ENCODE data around the gene SYNRG. TPM values are rescaled to one million over a fixed set of nuclear protein-coding genes. Genes with fewer than 3 reads are reported as not detected.
A peak's percentile ranks its signal among the peaks of the same experiment; 100 is the strongest.

Gene SYNRG
- total and polyA plus RNA-seq, 2 of the 13 experiments (the other 11 are each of a cell fraction or from before 2014, with no cell fraction given), result 7.3 to 8.7 TPM

DNA sequence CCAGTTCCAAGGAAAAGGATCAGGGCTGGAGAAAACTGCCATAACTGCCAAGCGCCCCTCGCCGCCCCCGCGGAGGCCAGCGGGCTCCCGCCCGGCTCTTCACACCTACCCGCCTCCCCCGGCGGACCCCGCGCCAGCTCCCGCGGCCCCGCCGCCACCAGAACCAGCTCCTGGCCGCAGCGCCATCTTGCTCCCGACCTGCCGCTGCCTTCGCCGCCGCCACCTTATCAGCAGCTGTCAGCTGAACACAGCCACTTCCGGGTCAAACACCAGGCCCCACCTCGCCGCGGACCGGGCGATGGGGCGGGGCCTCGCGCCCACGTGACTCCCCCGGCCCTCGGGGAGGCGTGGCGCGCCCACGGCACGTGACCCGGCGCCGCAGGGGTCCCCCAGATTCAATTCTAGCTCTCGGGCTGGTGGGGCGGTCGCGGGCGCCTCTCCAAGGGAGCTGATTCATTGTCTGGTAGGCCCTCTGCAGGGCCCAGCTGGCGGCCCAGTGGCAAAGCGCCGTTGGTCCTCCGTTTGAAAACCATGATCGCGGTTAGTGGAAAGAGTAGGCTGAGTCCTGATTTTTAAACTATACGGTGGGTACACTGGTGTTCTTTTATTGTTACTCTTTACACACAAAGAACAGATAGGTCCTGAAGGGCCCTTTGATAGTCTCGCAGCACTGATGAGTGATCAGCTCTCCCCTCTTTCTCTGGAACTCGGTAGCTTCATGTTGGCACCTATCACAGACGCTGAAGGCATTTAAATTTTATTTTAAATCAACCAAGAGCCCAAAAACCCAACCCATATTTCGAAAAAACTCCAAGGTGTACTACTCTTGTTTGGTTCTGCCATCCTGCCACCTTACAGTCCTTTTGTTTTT lies at the start of gene SYNRG (continued):
- no peak for TF ChIP-seq ZNF530 (CRISPR knock-in tag; IDR thresholded peaks at IDR 0.05; ENCODE audit: low read depth)
- TF ChIP-seq, protein P1, sequence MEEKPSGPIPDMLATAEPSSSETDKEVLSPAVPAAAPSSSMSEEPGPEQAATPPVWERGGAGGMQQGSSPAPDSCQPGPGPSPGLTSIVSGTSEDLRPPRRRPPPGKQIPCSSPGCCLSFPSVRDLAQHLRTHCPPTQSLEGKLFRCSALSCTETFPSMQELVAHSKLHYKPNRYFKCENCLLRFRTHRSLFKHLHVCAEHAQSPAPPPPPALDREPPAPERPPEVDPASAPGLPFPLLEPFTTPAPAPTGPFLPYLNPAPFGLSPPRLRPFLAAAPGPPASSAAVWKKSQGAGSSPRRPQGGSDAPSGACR (CRISPR knock-in tag; IDR thresholded peaks at IDR 0.05), result no peak
- peak; percentile 81; the same call in 1 of the 2 replicates for TF ChIP-seq TOPORS (CRISPR knock-in tag; IDR thresholded peaks at IDR 0.05)
- TF ChIP-seq BHLHE40 (IDR thresholded peaks at IDR 0.05; ENCODE audit: low read length), result peak; percentile 99
- TF ChIP-seq ZNF282 (IDR thresholded peaks at IDR 0.05; ENCODE audit: partially characterized antibody), result no peak
- TF ChIP-seq, protein P2, sequence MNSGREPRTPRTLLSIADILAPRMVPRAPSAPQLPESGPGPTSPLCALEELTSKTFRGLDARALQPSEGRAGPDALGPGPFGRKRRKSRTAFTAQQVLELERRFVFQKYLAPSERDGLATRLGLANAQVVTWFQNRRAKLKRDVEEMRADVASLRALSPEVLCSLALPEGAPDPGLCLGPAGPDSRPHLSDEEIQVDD (CRISPR knock-in tag; IDR thresholded peaks at IDR 0.05; ENCODE audit: borderline replicate concordance), result no peak
- TF ChIP-seq, protein P3, sequence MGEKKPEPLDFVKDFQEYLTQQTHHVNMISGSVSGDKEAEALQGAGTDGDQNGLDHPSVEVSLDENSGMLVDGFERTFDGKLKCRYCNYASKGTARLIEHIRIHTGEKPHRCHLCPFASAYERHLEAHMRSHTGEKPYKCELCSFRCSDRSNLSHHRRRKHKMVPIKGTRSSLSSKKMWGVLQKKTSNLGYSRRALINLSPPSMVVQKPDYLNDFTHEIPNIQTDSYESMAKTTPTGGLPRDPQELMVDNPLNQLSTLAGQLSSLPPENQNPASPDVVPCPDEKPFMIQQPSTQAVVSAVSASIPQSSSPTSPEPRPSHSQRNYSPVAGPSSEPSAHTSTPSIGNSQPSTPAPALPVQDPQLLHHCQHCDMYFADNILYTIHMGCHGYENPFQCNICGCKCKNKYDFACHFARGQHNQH (CRISPR knock-in tag; IDR thresholded peaks at IDR 0.05), result peak; percentile 85
- TF ChIP-seq TCF7 (IDR thresholded peaks at IDR 0.05; ENCODE audit: low read depth), result no peak
- TF ChIP-seq NFIB (CRISPR knock-in tag; IDR thresholded peaks at IDR 0.05; ENCODE audit: borderline replicate concordance), result no peak
- no peak for TF ChIP-seq SYNCRIP (IDR thresholded peaks at IDR 0.05; ENCODE audit: insufficient read depth, low read depth, low read length)
- TF ChIP-seq KLF11 (CRISPR knock-in tag; IDR thresholded peaks at IDR 0.05), result no peak
- TF ChIP-seq, protein P4, sequence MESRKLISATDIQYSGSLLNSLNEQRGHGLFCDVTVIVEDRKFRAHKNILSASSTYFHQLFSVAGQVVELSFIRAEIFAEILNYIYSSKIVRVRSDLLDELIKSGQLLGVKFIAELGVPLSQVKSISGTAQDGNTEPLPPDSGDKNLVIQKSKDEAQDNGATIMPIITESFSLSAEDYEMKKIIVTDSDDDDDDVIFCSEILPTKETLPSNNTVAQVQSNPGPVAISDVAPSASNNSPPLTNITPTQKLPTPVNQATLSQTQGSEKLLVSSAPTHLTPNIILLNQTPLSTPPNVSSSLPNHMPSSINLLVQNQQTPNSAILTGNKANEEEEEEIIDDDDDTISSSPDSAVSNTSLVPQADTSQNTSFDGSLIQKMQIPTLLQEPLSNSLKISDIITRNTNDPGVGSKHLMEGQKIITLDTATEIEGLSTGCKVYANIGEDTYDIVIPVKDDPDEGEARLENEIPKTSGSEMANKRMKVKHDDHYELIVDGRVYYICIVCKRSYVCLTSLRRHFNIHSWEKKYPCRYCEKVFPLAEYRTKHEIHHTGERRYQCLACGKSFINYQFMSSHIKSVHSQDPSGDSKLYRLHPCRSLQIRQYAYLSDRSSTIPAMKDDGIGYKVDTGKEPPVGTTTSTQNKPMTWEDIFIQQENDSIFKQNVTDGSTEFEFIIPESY (CRISPR knock-in tag; IDR thresholded peaks at IDR 0.05), result no peak
- TF ChIP-seq POLR2AphosphoS5 (IDR thresholded peaks at IDR 0.05; ENCODE audit: low read depth, low read length), result peak; percentile 67
- TF ChIP-seq TAF1 (CRISPR knock-in tag; IDR thresholded peaks at IDR 0.05), result peak; percentile 94
- peak; percentile 65 for TF ChIP-seq NKX3-1 (CRISPR knock-in tag; IDR thresholded peaks at IDR 0.05)
- TF ChIP-seq POLR2G (IDR thresholded peaks at IDR 0.05; ENCODE audit: low read depth, low read length), result peak; percentile 94
- no peak for TF ChIP-seq FOXJ3 (CRISPR knock-in tag; IDR thresholded peaks at IDR 0.05; ENCODE audit: borderline replicate concordance)
- peak; percentile 89 for TF ChIP-seq AKAP8 (CRISPR knock-in tag; IDR thresholded peaks at IDR 0.05)
- peak; percentile 90 for TF ChIP-seq TARDBP (CRISPR knock-in tag; IDR thresholded peaks at IDR 0.05)
- TF ChIP-seq, protein P5, sequence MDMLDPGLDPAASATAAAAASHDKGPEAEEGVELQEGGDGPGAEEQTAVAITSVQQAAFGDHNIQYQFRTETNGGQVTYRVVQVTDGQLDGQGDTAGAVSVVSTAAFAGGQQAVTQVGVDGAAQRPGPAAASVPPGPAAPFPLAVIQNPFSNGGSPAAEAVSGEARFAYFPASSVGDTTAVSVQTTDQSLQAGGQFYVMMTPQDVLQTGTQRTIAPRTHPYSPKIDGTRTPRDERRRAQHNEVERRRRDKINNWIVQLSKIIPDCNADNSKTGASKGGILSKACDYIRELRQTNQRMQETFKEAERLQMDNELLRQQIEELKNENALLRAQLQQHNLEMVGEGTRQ (IDR thresholded peaks at IDR 0.05; ENCODE audit: low read depth, low read length), result peak; percentile 99
- TF ChIP-seq, protein P5 (CRISPR knock-in tag; IDR thresholded peaks at IDR 0.05; ENCODE audit: borderline replicate concordance), result peak; percentile 90; the same call in 1 of the 2 replicates
- peak; percentile 60 for TF ChIP-seq RXRA (CRISPR knock-in tag; IDR thresholded peaks at IDR 0.05)
- TF ChIP-seq ZNF225 (CRISPR knock-in tag; IDR thresholded peaks at IDR 0.05), result peak; percentile 30; the same call in 1 of the 2 replicates
- TF ChIP-seq JARID2 (CRISPR knock-in tag; IDR thresholded peaks at IDR 0.05; ENCODE audit: insufficient replicate concordance), result no peak
- peak; percentile 46; the same call in 1 of the 2 replicates for TF ChIP-seq SP2 (CRISPR knock-in tag; IDR thresholded peaks at IDR 0.05)

Data from HepG2 (cell line).